NCI-H1930 (cell line): ENCODE results near the gene NAA38.
"Not testable (repeated sequence)": the region's sequence is repeated elsewhere in the genome, so short reads cannot be mapped to it uniquely, and the experiment has no call there.

Experiments
- DNase-seq, 2 experiments: peaks; one replicate each; lab custom pipeline; 2025; lab: John Stamatoyannopoulos, UW

NAA38 gene

GRCh38 chr17:7824021-7824924, 33.1 kb downstream of the NAA38 start:
- DNase-seq, result no peak

GRCh38 chr17:7823581-7824001, 33.8 kb downstream of the NAA38 start:
- no peak for DNase-seq

- DNase-seq, result no peak
These were observed 35.2 kb downstream of the NAA38 start for GRCh38 chr17:7822126-7822525.

- no peak for DNase-seq
These were observed 37.1 kb downstream of the NAA38 start for GRCh38 chr17:7820231-7820630.

GRCh38 chr17:7818746-7819645, 38.4 kb downstream of the NAA38 start:
- no peak for DNase-seq

GRCh38 chr17:7818026-7818425, 39.3 kb downstream of the NAA38 start:
- DNase-seq, result no peak

GRCh38 chr17:7817643-7817964, 39.8 kb downstream of the NAA38 start:
- DNase-seq, result no peak

GRCh38 chr17:7816926-7817642, 40.3 kb downstream of the NAA38 start:
- DNase-seq, result no peak

- DNase-seq, result no peak
These were observed 42.4 kb downstream of the NAA38 start for GRCh38 chr17:7814969-7815368.

- no peak for DNase-seq
These were observed 46.1 kb downstream of the NAA38 start for GRCh38 chr17:7811251-7811650.

- not testable (repeated sequence) for DNase-seq
These were observed 47.5 kb downstream of the NAA38 start for GRCh38 chr17:7809791-7810343.

GRCh38 chr17:7809086-7809790, 48.1 kb downstream of the NAA38 start:
- no peak for DNase-seq

- DNase-seq, result no peak
These were observed 50.2 kb downstream of the NAA38 start for GRCh38 chr17:7807206-7807605.
